Activated naive CD4-positive, alpha-beta T cell (primary cell): Measurements from ENCODE around the gene TP53AIP1.

Source experiments
- DNase-seq, 4 experiments: peaks; one replicate each; lab custom pipeline; 2025; lab: John Stamatoyannopoulos, UW

Gene TP53AIP1

GRCh38 chr11:128906185-128907050 lies 36.3 kb downstream of the TP53AIP1 start:
- DNase-seq = no peak

GRCh38 chr11:128905345-128906184 lies 37.1 kb downstream of the TP53AIP1 start:
- DNase-seq = peak in 1 of 4 experiments; percentile 11

GRCh38 chr11:128904656-128905344 lies 37.9 kb downstream of the TP53AIP1 start:
- no peak for DNase-seq

GRCh38 chr11:128904303-128904655 lies 38.4 kb downstream of the TP53AIP1 start:
- no peak for DNase-seq

- DNase-seq = no peak
Measured at GRCh38 chr11:128903248-128904061, 39.2 kb downstream of the TP53AIP1 start.

- no peak for DNase-seq
Measured at GRCh38 chr11:128902515-128903066, 40.1 kb downstream of the TP53AIP1 start.

- no peak for DNase-seq
Measured at GRCh38 chr11:128901653-128902514, 40.8 kb downstream of the TP53AIP1 start.

- no peak for DNase-seq
Measured at GRCh38 chr11:128900468-128900867, 42.2 kb downstream of the TP53AIP1 start.

GRCh38 chr11:128898580-128899344 lies 43.9 kb downstream of the TP53AIP1 start:
- no peak for DNase-seq

- no peak for DNase-seq
Measured at GRCh38 chr11:128897826-128898225, 44.8 kb downstream of the TP53AIP1 start.

GRCh38 chr11:128896356-128896755 lies 46.3 kb downstream of the TP53AIP1 start:
- DNase-seq = no peak

- DNase-seq = no peak
Measured at GRCh38 chr11:128895526-128895925, 47.1 kb downstream of the TP53AIP1 start.

- DNase-seq = no peak
Measured at GRCh38 chr11:128894685-128895084, 48.0 kb downstream of the TP53AIP1 start.

- DNase-seq = no peak
Measured at GRCh38 chr11:128894286-128894681, 48.4 kb downstream of the TP53AIP1 start.

GRCh38 chr11:128893578-128894285 lies 48.9 kb downstream of the TP53AIP1 start:
- no peak for DNase-seq

- no peak for DNase-seq
Measured at GRCh38 chr11:128892866-128893565, 49.7 kb downstream of the TP53AIP1 start.

GRCh38 chr11:128891913-128892398 lies 50.7 kb downstream of the TP53AIP1 start:
- DNase-seq = no peak
